ENCODE data around the gene BRIP1.
"Not testable (repeated sequence)": the region's sequence is repeated elsewhere in the genome, so short reads cannot be mapped to it uniquely, and the experiment has no call there.

DNA sequence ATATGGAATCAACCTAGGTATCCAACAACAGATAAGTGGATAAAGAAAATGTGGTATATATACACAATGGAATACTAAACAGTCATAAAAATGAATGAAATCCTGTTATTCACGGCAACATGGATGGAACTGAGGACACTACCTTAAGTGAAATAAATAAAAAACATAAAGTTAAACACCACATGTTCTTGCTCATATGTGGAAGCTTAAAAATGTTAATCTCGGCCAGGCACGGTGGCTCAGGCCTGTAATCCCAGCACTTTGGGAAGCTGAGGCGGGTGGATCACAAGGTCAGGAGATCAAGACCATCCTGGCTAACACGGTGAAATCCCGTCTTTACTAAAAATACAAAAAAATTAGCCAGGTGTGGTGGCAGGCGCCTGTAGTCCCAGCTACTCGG lies 144.1 kb downstream of the BRIP1 start:
- TF ChIP-seq EZH2 (IDR thresholded peaks at IDR 0.05; ENCODE audit: insufficient read depth, poor library complexity, severe bottlenecking); EZH2phosphoT487 (IDR thresholded peaks at IDR 0.05; ENCODE audit: insufficient read depth, low read depth): not testable (repeated sequence)

All from GM23248 (cell line).